Activated T-helper 1 cell treated with anti-CD3 and anti-CD28 coated beads, Interleukin-2, amount 50 U/mL, for 16 hours (primary cell): ENCODE data around the gene ANKRD33B.
"Not testable (repeated sequence)": the region's sequence is repeated elsewhere in the genome, so short reads cannot be mapped to it uniquely, and the experiment has no call there.

Experiments used
- DNase-seq, 2 donors: peaks; one replicate each; pipeline ENCODE4 v3.0.0-alpha.2; 2020; ENCODE audit warnings: low read depth in 1 of 2, low spot score in 1 of 2

Gene ANKRD33B

GRCh38 chr5:10556289-10556807 is 7.5 kb upstream of the ANKRD33B start:
- DNase-seq = no peak

GRCh38 chr5:10556893-10557746 is 6.8 kb upstream of the ANKRD33B start:
- DNase-seq = no peak

GRCh38 chr5:10559151-10559550 is 4.7 kb upstream of the ANKRD33B start:
- no peak for DNase-seq

- no peak for DNase-seq
Observed at GRCh38 chr5:10559871-10560270, 4.0 kb upstream of the ANKRD33B start.

- DNase-seq = no peak
Observed at GRCh38 chr5:10562201-10563109, 1.4 kb upstream of the ANKRD33B start.

GRCh38 chr5:10563110-10563944 is 543 bp upstream of the ANKRD33B start:
- DNase-seq = peak in 1 of 2 donors; percentile 25

- DNase-seq = no peak
Observed at GRCh38 chr5:10564838-10565784, 1.2 kb downstream of the ANKRD33B start.

GRCh38 chr5:10565785-10566542 is 2.1 kb downstream of the ANKRD33B start:
- no peak for DNase-seq

GRCh38 chr5:10566543-10567068 is 2.7 kb downstream of the ANKRD33B start:
- DNase-seq = no peak

- DNase-seq = no peak
Observed at GRCh38 chr5:10567121-10567591, 3.3 kb downstream of the ANKRD33B start.

- no peak for DNase-seq
Observed at GRCh38 chr5:10567781-10568321, 4.0 kb downstream of the ANKRD33B start.

GRCh38 chr5:10570540-10570939 is 6.7 kb downstream of the ANKRD33B start:
- not testable (repeated sequence) for DNase-seq

- no peak for DNase-seq
Observed at GRCh38 chr5:10572451-10572850, 8.6 kb downstream of the ANKRD33B start.

GRCh38 chr5:10573487-10574145 is 9.7 kb downstream of the ANKRD33B start:
- DNase-seq = no peak

GRCh38 chr5:10574879-10575278 is 11.0 kb downstream of the ANKRD33B start:
- not testable (repeated sequence) for DNase-seq

GRCh38 chr5:10576121-10576789 is 12.4 kb downstream of the ANKRD33B start:
- DNase-seq = no peak

- DNase-seq = no peak
Observed at GRCh38 chr5:10576790-10577189, 12.9 kb downstream of the ANKRD33B start.
